GM18868 (cell line): ENCODE data around the gene C19orf67.
"Not testable (repeated sequence)": the region's sequence is repeated elsewhere in the genome, so short reads cannot be mapped to it uniquely, and the experiment has no call there.

Source experiments
- ATAC-seq: cut with Tn5 transposase; IDR thresholded peaks from one replicate; pipeline ENCODE4 v1.9.1; 2021; ENCODE audit warnings: mild to moderate bottlenecking, moderate library complexity; ENCODE audit not compliant: unreplicated experiment

The C19orf67 gene

DNA sequence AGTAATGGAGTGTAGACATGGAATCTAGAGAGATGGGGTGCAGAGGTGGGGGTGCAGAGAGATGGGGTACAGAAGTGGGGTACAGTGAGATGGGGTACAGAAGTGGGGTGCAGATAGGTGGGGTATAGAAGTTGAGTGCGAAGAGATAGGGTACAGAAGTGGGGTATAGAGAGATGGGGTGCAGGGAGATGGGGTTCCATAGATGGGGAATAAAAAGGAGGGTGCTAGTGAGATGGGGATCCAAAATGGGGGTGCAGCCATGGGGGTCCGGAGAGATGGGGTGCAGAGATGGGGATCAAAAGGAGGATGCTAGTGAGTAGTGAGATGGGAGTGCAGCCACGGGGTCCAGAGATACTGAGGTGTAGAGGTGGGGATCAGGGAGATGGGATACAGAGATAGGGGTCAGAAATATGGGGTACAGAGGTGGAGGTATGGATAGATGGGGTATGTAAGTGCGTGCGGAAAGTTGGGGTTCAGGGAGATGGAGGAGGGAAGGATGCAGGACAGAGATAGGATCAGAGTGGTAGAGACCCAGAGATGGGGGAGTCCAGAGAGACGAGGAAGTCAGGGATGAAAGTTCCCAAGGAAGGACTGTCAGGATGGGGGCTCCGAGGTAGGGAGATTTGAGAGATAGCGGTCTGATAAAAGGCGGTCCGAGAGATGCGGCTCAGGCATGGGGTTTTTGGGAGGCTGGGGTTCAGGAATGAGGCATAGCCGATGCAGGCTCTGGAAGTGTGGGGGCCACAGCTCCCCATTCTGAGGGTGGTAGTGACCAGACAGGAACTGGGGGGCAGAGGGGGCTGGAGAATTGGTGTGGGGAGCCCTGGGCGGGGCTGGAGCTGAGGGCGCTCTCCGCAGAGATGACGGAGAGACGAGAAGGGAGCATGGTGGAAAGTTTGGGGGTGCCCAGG, 27.1 kb downstream of the C19orf67 start:
- no peak for ATAC-seq

DNA sequence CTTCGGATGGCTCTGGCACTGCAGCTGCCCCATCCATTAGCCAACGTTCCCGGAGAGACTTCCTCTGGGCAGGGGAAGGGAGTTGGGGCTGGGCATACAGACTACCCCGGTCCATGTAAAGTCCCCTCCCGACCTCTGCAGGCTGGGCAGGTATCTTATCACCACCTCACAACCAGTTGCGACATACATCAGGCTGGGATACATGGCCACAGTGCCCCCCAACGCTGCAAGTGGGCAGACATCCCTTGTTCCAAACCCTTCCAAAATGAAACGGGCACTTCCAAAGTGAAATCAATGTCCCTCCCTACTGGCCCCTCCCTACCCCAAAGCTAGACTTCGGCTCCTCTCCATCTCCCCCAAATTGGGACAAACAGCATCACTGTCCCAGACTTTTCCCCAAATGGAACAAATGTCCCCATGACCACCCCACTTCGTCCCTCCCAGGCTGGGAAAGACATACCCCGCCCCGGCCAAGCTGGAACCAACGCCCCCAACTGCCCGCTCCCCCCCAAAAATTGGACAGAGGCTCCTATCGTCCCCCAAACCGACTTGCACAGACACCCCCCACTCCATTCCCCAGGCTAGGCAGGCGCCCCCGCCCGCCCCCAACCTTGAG, 28.7 kb downstream of the C19orf67 start:
- ATAC-seq, result no peak

DNA sequence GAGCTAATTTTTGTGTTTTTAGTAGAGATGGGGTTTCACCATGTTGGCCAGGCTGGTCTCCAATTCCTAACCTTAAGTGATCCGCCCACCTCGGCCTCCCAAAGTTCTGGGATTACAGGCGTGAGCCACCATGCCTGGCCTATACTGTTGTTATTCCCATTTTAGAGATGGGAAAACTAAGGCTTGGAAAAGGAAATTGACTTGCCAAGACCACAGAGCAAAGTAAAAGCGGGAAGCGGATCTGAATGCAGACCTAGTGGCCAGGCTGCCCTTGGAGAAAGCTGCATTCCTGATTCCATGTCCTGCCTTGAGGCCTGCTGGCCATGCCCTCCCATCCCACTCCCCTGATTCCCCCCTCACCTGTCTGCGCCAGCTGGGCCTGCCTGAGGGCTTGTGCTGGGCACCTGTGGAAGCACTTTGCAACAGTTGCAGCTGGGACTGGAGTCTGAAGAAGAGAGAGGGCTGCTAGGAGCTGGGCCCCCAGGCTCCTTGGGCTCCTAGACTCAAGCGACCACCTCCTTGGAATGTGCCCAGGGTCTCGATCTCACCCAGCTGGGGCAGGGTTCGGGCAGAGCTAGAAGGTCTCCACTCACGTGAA, 29.4 kb downstream of the C19orf67 start:
- ATAC-seq, result no peak

DNA sequence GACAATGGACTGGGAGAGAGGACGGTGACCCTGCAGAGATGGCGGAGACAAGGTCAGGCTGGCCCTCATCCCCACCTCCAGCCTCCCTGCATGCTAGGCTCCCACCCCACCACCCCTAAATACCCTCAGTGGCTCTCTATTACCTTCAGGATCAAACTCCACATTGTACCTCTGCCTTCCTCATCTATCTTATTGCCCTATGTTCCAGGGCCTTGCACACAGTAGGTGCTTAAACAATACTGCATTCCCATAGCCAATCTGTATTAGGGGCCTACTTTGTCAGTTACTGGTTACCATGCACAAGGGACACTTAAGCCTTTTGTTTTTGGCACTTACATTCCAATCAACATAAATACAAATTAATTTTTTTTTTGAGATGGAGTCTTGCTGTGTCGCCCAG, 30.2 kb downstream of the C19orf67 start:
- no peak for ATAC-seq

DNA sequence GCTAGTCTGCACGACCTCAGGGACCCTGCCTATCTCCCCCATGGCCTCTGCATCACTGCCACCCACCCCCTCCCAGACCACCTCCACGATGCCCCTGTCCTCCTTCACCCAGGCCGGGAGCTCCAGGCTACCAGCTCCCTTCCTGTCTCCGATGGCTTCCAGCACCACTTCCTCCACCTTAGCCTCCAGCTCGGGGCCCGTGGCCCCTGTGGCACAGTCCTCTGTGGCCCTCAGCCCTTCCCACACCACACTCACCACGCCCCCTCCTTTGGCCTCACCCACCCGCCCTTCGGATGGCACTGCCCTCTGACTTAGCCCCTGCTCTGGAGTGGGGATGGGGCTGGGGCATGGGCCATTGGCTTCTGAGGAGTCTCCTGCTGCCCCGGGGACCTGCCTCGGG, 30.9 kb downstream of the C19orf67 start:
- ATAC-seq, result no peak

DNA sequence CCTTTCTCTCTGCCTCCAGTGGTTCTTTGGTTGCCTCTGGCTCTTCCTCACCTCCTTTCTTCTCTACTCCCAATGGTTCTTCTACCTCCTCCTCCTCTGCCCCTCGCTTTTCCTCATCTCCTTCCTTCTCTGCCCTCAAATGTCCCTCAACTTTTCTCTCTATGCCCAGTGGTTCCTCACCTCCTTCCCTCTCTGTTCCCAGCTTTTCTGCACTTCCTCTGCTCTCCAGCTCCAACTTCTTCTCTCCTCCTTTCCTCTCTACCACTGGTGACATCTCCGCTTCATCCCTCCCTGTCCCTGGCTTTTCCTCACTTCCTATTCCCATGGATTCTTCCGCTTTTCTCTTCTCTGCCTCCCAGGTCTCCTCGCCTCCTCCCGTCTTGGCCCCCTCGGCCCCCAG, 31.5 kb downstream of the C19orf67 start:
- ATAC-seq, result no peak

DNA sequence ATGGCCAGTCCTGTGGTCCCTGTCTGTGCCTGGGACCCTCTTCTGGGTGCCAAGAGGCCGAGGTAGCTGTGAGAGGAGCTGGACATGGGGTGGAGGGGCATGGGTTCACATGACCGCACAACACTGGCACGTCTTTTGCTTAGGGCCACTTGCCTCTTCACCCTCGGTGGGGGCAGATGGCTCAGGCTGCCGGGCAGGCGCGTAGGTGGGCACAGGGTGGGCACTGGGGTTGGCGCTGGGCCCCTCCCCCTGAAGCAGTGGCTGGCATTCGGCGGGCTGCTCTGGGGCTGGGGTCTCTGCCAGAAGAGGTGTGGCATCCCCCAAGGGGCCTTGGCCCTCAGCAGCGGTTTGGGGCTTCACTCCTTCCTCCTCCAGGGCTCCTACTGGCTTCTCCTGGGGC, 32.1 kb downstream of the C19orf67 start:
- no peak for ATAC-seq

DNA sequence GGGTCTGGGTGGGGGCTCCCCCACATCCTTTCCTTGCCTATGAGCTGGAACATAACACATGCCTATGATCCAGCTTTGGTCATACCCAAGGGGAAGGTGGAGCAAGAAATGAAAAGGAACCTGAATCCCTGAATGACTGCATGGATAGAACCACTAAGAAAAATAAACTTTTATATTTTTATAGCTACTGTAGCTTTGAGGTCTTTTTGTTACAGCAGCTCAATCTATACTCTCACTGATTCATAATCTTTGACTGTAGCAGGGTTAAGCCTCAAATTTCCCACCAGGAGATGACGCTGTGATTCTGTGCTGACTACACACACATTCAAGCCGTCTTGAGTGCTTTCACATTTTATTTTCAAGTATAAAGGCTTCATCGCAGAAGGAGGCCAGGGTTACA, 32.6 kb downstream of the C19orf67 start:
- ATAC-seq, result no peak

DNA sequence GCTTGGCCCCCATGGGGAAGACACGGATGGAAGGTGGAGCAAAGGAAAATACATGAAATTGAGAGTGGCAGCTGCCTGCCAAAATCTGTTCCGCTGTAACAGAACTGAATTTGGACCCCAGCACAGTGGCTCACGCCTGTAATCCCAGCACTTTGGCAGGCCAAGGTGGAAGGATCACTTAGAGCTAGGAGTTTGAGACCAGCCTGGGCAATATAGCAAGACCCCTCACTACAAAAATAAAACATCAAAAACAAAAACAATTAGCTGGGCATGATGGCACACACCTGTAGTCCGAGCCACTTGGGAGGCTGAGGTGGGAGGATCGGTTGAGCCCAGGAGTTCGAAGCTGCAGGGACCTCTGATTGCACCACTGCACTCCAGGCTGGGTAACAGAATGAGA, 33.1 kb downstream of the C19orf67 start:
- ATAC-seq, result no peak

DNA sequence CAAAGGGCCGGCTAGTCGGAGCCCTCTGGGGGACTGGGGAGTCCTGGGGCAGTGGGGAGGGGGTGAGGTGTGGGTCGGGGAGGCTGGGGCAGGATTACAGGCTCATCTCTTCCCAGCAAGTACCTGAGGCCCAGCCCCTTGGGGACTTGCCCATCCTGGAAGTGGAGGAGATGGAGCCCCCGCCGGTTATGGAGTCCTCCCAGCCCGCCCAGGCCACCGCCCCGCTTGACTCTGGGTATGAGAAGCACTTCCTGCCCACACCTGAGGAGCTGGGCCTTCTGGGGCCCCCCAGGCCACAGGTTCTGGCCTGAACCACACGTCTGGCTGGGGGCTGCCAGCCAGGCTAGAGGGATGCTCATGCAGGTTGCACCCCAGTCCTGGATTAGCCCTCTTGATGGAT, 33.6 kb downstream of the C19orf67 start:
- ATAC-seq, result no peak

DNA sequence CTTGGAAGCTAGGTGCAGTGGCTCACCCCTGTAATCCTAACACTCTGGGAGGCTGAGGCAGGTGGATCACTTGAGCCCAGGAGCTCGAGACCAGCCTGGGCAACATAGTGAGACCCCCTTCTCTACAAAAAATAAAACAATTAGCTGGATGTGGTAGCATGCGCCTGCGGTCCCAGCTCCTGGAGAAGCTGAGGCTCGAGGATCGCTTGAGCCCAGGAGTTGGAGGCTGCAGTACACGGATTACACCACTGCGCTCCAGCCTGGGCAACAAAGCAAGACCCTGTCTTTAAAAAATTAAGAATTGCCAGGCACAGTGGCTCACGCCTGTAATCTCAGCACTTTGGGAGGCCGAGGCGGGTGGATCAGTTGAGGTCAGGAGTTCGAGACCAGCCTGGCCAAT, 34.6 kb downstream of the C19orf67 start:
- ATAC-seq, result not testable (repeated sequence)

DNA sequence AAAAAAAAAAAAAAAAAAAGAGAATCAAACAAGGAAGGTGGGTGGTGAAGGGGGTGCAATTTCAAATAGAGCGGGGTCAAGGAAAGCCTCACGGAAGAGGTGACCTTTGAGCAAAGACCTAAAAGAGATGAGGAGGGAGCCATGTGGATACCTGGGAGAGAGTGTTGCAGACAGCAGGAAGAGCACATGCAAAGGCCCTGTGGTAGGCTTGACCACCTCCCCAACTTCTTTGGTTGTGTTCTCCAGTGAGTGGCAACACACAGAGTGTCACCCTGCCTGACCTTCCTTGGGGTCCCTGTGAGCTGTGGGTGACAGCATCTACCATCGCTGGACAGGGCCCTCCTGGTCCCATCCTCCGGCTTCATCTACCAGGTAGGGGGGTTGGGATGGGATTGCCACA, 35.1 kb downstream of the C19orf67 start:
- ATAC-seq, result no peak

DNA sequence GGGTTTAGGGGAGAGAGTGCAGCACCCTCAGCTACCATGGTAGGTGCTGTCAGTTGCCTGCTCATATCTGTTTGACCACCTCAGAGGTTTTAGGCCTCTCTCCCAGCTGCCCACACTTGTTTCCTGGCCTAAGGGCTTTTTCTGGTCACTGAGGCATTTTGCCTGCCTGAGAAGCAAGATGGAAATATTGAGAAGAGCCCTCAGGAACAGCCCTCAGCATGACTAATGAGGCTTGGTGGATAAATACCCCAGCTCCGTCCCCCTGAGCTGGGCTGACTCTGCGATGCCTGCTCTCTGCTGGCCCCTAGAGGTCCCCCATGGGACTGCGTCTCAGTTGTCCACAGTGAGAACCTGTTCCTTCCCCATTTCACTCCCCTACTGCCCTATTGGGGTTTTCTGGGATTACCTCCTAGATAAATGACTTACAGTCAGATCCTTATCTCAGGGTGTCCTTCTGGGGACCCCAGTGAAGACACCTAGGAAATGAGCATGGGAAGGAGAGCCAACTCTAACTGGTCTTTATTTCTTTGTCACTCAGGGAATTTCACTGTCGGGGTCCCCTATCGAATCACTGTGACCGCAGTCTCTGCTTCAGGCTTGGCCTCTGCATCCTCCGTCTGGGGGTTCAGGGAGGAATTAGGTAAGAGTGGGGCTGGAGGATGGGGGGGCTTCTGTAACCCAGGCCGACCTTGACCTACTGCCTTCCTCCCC, 37.0 kb downstream of the C19orf67 start:
- no peak for ATAC-seq

DNA sequence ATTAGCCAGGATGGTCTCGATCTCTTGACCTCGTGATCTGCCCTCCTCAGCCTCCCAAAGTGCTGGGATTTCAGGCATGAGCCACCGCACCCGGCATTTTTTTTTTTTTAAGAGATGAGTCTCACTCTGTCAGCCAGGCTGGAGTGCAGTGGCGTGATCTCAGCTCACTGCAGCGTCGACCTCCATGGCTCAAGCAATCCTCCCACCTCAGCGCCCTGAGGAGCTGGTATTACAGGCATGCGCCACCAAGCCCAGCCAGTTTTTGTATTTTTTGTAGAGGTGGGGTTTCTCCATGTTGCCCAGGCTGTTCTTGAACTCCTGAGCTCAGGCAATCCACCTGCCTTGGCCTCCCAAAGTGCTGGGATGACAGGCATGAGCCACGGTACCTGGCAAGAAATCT, 37.7 kb downstream of the C19orf67 start:
- not testable (repeated sequence) for ATAC-seq

DNA sequence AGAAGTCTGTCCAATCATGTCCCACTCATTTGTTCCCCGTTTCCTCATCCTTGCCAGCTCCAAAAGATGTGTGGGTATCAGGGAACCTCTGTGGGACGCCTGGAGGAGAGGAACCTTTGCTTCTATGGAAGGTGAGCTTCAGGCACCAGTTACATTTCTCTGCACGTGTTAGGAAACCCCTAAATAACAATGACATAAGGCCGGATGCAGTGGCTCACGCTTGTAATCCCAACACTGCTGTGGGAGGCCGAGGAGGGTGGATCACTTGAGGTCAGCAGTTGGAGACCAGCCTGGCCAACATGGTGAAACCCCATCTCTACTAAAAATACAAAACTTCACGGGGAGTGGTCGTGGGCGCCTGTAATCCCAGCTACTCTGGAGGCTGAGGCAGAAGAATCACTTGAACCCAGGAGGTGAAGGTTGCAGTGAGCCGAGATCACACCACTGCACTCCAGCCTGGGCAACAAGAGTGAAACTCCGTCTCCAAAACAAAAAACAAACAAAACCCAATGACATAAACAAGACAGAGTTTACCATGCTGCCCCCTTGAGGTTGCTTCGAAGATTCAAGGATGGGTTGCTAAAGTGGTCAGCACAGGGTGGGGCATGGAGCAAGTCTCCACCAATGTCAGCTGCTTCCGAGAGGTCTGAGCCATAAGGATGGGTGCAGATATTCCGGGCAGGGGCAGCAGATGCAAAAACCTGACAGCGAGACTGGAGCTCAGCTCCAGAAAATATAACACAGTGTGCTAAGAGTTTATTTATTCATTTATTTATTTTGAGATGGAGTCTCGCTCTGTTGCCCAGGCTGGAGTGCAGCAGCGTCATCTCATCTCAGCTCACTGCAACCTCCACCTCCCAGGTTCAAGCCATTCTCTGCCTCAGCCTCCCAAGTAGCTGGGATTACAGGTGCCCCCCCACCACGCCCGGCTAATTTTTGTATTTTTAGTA, 42.6 kb downstream of the C19orf67 start:
- ATAC-seq, result not testable (repeated sequence)

DNA sequence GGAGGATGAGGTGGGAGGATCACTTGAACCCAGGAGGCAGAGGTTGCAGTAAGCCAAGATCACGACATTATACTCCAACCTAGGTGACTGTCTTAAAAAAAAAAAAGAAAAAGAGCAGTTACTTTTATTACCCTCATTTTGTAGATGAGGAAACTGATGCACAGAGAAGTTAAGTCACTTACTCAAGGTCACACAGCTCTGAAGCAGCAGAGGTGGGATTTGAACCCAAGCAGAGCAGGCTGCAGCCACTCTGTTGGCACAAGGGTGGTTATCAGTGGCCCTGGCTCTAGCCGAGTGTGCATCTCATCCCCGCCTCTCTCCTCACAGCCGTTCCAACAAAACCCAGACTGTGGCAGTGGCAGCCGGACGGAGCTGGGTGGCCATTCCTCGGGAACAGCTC, 46.4 kb downstream of the C19orf67 start:
- ATAC-seq, result no peak

DNA sequence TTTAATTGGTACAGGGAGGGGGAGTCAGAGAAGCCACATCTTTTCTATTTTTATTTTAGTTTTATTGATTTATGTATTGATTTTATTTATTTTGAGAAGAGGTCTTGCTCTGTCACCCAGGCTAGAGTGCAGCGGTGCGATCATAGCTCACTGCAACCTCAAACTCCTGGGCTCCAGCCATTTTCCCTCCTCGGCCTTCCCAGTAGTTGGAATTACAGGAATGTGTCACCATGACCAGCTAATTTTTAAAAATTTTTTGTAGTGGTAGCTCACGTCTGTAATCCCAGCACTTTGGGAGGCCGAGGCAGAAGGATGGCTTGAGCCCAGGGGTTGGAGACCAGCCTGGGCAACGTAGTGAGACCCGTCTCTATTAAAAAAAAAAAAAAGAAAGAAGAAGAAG, 49.9 kb downstream of the C19orf67 start:
- no peak for ATAC-seq

DNA sequence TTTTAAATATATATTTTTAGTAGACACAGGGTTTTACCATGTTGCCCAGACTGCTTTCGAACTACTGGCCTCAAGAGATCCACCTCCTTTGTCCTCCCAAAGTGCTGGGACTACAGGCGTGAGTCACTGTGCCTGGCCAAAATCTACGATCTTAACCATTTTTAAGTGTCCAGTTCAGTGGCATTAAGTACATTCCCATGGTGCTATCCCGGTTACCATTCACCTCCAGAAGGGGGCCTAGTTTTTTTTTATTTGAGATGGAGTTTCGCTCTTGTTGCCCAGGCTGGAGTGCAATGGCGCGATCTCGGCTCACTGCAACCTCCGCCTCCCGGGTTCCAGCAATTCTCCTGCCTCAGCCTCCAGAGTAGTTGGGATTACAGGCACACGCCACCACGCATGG, 50.4 kb downstream of the C19orf67 start:
- not testable (repeated sequence) for ATAC-seq

DNA sequence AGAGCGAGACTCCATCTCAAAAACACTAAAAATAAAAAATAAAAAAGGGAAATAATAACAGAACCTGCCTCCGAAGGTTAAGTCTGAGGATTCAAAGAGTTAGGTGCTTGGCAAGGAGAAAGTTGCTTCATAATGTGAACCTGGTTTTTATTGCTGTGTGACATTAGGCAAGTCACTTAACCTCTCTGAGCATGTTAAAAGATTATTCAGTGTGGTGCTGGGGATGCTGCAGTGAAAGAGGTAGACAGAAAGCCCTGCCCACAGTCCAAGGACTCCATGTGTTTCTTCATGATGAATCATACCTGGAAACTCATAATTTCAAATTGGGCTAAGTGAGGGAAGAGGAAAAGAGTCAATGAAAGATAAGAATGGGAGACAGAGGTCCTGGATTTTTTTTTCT, 51.6 kb downstream of the C19orf67 start:
- ATAC-seq, result no peak

DNA sequence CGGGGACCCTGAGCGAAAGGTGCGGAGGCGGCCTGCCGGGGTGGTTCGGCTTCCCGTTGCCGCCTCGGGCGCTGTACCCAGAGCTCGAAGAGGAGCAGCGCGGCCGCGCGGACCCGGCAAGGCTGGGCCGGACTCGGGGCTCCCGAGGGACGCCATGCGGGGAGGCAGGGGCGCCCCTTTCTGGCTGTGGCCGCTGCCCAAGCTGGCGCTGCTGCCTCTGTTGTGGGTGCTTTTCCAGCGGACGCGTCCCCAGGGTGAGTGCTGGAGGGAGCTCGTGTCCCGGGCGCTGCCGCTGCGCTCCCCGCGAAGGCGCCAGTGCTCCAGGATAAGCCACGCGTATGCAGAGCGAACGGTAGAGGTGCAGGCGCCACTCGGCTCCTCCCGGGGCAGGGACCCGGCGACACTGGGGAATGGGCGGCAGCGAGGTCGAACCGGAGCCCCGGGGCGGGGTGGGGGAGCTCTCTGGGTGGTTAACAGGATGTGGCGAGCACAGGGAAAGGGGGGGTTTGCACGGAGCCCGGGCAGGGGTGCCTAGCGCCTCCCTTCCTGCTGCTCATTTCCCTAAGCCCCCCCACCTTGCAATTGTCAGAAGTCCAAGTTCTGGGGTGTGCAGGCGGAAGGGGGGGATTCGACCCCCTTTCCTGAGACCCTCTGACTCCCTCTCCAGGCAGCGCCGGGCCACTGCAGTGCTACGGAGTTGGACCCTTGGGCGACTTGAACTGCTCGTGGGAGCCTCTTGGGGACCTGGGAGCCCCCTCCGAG, 53.7 kb downstream of the C19orf67 start, which contains the start of gene IL27RA:
TSS of gene IL27RA (plus strand) at position 44 of the 762 bp plus-strand sequence. CDS start at position 155, 111 bp downstream.
- peak; percentile 50 for ATAC-seq
